ENCODE measurements around the gene DDX50.
"Not testable (repeated sequence)": the region's sequence is repeated elsewhere in the genome, so short reads cannot be mapped to it uniquely, and the experiment has no call there.

Gene DDX50

DNA sequence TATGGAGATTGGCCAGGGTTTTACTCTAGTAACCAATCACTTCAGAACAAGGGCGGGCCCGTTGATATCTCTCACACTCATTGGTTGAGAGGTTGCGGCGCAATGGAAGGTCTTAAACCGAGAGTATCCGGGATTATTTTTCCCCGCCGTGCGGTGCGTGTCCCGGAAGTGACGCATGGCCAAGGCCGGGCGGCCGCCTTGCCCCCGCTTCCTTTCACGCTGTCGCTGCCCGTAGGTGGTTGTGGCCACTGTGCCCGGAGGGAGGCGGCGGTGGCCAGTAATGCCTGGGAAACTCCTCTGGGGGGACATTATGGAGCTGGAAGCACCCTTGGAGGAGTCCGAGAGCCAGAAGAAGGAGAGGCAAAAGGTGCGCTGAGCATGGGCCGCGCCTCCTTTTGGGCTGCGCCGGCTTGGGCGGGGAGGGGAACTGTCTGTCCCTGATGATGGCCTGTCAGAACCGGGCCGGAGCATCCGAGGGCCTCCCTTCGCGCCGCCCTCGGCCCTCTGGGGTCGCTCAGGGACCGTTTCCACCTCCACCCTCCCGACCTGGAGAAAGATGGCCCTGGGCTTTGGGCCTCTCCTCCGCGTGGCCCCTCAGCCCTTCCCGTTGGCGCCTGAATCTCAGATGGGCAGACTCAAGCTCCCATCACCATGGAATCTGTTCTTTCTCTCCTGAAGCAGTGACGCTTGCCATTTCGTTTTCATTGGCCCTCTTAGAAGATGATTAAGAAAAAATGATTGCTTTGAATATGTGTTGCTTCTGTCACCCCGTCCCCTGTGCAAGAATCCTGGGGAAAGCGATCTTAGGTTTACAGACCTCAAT lies at the start of gene DDX50:
DDX50 (plus strand) TSS at position 211 of the 823 bp plus-strand sequence; CDS start at position 281, 70 bp downstream.
- DNase-seq (ENCODE audit: low spot score), result peak; percentile 99

DNA sequence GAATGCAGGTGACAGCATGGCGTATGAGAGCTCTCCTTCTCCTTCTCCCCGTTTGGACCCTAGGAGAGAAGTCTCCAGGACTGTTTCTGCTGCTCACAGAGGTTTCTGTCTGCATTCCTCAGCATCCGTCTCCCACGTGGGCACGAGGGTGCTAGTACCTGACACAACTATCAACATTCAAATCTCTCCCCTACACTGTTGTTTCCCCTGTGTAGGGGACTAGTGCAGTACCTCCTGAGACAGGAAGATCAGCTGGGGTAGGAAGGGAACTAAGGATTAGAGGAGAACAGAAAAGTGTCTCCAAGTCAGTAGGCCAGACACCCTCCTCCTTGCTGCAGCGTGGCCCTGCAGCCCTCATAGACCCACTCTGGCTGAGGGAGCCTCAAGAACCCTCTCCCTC lies 44.8 kb upstream of the DDX50 start:
- no peak for DNase-seq (ENCODE audit: low spot score)

DNA sequence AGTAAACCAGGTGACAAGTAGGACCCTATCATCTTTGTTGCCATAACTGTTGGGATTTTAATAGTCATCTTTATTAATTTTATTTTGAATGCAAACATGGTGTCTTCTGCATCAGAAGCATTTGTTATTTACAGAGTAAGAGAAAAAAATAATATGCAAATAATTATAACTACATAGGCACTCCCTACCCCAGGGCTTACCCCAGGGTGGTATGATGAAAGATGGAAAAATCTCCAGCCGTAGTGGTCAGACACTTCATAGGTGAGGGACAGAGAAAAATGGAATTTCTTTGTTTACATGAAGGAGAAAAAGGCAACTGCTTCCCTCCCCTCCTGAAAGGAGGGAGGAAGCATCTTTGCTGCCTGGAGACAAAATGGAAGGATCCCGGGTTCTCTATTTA lies 44.1 kb upstream of the DDX50 start:
- DNase-seq (ENCODE audit: low spot score), result no peak

GRCh38 chr10:68861253-68861652 lies 39.9 kb upstream of the DDX50 start:
- peak; percentile 13 for DNase-seq (ENCODE audit: low spot score)

GRCh38 chr10:68864611-68865010 lies 36.5 kb upstream of the DDX50 start:
- no peak for DNase-seq (ENCODE audit: low spot score)

GRCh38 chr10:68868173-68868572 lies 32.9 kb upstream of the DDX50 start:
- not testable (repeated sequence) for DNase-seq (ENCODE audit: low spot score)

GRCh38 chr10:68869623-68870022 lies 31.5 kb upstream of the DDX50 start:
- no peak for DNase-seq (ENCODE audit: low spot score)

- DNase-seq (ENCODE audit: low spot score), result no peak
These were observed 31.1 kb upstream of the DDX50 start for GRCh38 chr10:68870061-68870460.

- no peak for DNase-seq (ENCODE audit: low spot score)
These were observed 30.5 kb upstream of the DDX50 start for GRCh38 chr10:68870545-68871104.

DNA sequence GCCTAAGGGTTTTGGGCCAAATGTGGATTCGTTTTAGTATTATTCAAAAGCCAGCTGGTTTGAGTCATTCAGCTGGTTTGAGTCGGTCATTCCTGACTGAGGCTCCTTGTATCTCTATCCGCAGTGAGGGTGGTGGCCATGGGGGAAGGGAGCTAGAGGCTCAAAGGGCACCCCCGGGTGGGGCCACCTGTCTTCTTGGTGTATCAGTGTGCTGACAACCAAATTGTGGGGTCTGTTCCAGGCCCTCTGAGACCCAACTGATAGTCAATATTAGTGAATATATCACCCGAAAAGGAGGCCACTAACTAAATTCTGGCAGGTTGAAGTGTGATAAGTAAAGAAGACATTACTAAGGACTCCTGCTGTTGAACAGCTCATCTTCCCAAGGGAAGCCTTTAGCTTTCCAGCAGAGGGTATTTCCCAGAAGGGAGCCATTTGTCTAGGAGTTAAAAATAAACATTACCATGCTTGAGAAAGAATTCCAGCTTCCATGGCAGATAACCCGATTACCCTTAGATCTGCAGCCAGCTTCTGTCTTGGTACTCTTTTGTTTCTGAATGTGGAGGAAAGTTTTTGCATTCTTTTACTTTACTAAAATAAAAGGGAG lies 29.9 kb upstream of the DDX50 start:
- peak; percentile 58 for DNase-seq (ENCODE audit: low spot score)

- DNase-seq (ENCODE audit: low spot score), result peak; percentile 67
These were observed 29.3 kb upstream of the DDX50 start for GRCh38 chr10:68871731-68872342.

DNA sequence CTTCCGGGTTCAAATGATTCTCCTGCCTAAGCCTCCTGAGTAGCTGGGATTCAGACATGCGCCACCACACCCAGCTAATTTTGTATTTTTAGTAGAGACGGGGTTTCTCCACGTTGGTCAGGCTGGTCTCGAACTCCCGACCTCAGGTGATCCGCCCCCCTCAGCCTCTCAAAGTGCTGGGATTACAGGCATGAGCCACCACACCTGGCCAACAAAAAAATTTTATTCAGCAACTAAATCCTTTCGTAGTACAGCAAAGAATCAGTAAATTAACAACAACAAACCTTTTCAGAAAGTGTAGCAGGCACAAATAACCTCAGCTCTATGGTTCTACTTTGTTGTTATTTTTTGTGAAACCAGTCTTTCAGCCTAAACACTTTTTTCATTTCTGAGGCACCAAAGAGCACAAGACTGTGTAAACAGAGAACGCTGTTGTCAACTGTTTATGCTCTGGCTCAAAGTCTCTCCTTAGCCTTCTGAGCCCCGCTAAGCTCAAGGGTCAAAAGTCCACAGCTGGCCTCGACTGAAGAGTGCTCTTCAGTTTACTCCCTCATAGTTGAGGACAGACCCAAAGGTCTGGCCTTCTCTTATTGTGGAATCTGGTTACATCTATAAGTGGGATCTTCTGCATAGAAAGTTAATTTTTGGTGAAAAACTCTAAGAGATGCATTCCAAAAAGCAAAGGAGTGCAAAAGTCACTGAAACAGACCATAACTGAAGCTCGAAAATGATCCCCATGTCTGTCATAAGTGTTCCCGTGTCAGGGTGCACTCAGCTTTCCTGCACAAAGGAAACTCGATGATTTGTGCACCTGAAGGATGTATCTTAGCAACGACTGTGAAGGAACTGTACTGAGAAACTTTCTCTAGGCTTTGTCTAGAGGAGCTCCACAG lies 24.6 kb upstream of the DDX50 start:
- peak; percentile 5 for DNase-seq (ENCODE audit: low spot score)

DNA sequence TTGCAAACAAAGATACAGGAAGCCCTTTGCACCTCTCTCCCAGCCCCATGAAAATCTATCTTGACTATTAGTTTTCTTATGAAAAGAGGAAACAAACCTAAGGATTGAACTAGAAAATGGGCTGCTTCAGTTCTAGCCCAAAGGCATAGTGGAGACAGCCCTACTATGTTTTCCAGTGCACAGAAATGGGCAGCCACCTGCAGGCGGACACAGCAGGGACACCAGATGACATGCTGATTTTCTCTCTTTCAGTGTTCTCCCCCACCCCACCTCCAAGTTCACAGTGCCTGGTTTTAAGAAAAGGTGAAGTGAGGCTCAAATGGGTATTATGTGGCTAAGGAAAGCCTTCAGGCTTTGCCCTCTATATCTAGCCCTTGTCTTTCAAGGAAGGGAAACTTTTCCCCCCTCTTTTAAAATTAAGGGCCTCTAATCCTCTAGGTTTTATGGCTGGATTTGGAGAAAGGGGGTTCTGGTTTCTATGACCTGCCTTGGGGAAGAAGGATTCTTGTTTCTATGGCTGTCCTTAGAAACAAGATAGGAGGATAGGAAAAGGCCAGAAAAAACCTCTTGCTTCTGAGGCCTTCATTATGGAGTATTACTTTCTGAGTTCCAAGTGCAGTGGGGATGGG lies 23.5 kb upstream of the DDX50 start:
- no peak for DNase-seq (ENCODE audit: low spot score)

- DNase-seq (ENCODE audit: low spot score), result no peak
These were observed 22.6 kb upstream of the DDX50 start for GRCh38 chr10:68878496-68878895.

- DNase-seq (ENCODE audit: low spot score), result no peak
These were observed 21.5 kb upstream of the DDX50 start for GRCh38 chr10:68879628-68880027.

DNA sequence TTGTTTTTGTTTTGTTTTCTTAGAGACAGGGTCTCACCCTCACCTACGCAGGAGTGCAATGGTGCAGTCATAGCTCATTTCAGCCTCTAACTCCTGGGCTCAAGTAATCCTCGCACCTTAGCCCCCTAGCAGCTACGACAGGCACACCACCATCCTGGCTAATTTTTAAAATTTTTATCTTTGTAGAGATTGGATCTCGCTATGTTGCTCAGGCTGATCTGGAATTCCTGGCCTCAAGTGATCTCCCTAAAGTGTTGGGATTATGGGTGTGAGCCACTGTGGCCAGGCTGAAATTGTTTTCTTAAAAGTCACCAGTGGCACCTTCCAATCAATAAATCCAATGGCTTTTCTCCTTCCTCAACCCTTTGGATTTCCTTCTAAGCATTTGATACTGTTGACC lies 20.9 kb upstream of the DDX50 start:
- no peak for DNase-seq (ENCODE audit: low spot score)

GRCh38 chr10:68895041-68895440 lies 6.1 kb upstream of the DDX50 start:
- DNase-seq (ENCODE audit: low spot score), result no peak

DNA sequence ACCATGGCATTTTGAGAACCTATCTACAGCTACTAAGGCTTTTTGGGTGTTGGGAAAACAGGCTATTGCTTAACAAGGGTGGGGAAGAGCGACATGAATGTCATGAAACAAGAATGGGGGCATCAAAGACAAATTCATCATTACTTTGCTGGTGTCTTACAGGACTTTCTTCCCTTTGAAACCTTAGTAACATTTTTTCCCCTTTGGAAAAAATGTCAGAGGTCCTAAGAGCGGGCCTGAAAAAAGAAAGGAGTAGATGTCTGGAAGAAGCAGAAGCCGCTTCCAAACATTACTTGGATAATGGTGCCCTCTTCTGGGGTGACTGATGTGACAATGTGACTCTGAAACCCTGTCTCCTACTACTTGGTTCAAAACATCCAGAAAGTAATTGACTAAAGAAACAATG lies 3.8 kb upstream of the DDX50 start:
- DNase-seq (ENCODE audit: low spot score), result peak; percentile 69

- no peak for DNase-seq (ENCODE audit: low spot score)
These were observed 1.8 kb upstream of the DDX50 start for GRCh38 chr10:68899186-68899745.

GRCh38 chr10:68900427-68901104 lies 549 bp upstream of the DDX50 start:
- no peak for DNase-seq (ENCODE audit: low spot score)
